Keratinocyte (primary cell): Measurements from ENCODE around the gene SGCG. TPM values are rescaled to one million over a fixed set of nuclear protein-coding genes. Genes with fewer than 3 reads are reported as not detected.

ENCODE experiments used
- DNase-seq: peaks from one replicate; pipeline ENCODE4 v3.0.0-alpha.2; 2011; ENCODE audit warnings: low read depth, missing footprints, low spot score
- FAIRE-seq: peaks from 2 replicates; lab custom pipeline; 2011; peaks lifted over from hg19 to GRCh38; lab: Jason Lieb, UNC
- H2AFZ ChIP-seq: 2 replicates; pipeline ENCODE4 v1.6.0; 2012; ENCODE audit warnings: low read length, control low read depth, inconsistent platforms; ENCODE audit not compliant: control insufficient read depth
- H3K27ac ChIP-seq: 2 replicates; pipeline ENCODE4 v1.5.1; 2011; ENCODE audit warnings: low read length; ENCODE audit not compliant: control insufficient read depth, insufficient read depth
- H3K27me3 ChIP-seq: 3 replicates; pipeline ENCODE4 v1.6.0; 2011; ENCODE audit warnings: low read length; ENCODE audit not compliant: control insufficient read depth, insufficient read depth; ENCODE audit errors: extremely low read depth
- H3K36me3 ChIP-seq, 2 experiments: 2 replicates in 1 of 2; 3 replicates in 1 of 2; pipeline ENCODE4 v1.5.1; 2011; ENCODE audit warnings: low read length in 2 of 2, mild to moderate bottlenecking in 1 of 2; ENCODE audit not compliant: control insufficient read depth in 2 of 2, insufficient read depth in 2 of 2; ENCODE audit errors: extremely low read depth in 1 of 2
- H3K4me1 ChIP-seq: 3 replicates; pipeline ENCODE4 v1.5.1; 2011; ENCODE audit warnings: low read length; ENCODE audit not compliant: control insufficient read depth, insufficient read depth; ENCODE audit errors: extremely low read depth
- H3K4me2 ChIP-seq: 3 replicates; pipeline ENCODE4 v1.6.0; 2011; ENCODE audit warnings: low read depth, low read length; ENCODE audit not compliant: control insufficient read depth, insufficient read depth; ENCODE audit errors: extremely low read depth
- H3K4me3 ChIP-seq, 3 experiments: fragments of 200-600 bp in 1 of 3; sonication (generic) in 1 of 3; 2 replicates in 2 of 3; 3 replicates in 1 of 3; pipeline ENCODE4 v1.5.1; 2011 to 2016; ENCODE audit warnings: low read length in 3 of 3, mild to moderate bottlenecking in 3 of 3, control low read depth in 2 of 3, inconsistent platforms in 1 of 3, low read depth in 1 of 3, mixed read lengths in 1 of 3, mixed run types in 1 of 3, moderate library complexity in 1 of 3; ENCODE audit not compliant: control insufficient read depth in 2 of 3, insufficient read depth in 2 of 3; ENCODE audit errors: extremely low read depth in 1 of 3
- H3K79me2 ChIP-seq: 2 replicates; pipeline ENCODE4 v1.6.0; 2012; ENCODE audit warnings: low read length; ENCODE audit not compliant: control insufficient read depth, insufficient read depth
- H3K9ac ChIP-seq: 3 replicates; pipeline ENCODE4 v1.6.0; 2011; ENCODE audit warnings: low read length; ENCODE audit not compliant: control insufficient read depth, insufficient read depth; ENCODE audit errors: extremely low read depth
- H3K9me1 ChIP-seq: 3 replicates; pipeline ENCODE4 v1.6.0; 2011; ENCODE audit warnings: low read length; ENCODE audit not compliant: control insufficient read depth, insufficient read depth; ENCODE audit errors: extremely low read depth
- H3K9me3 ChIP-seq: 2 replicates; pipeline ENCODE4 v1.5.1; 2012; ENCODE audit warnings: low read depth, low read length; ENCODE audit not compliant: control insufficient read depth
- H4K20me1 ChIP-seq: 3 replicates; pipeline ENCODE4 v1.6.0; 2011; ENCODE audit warnings: low read length; ENCODE audit not compliant: control insufficient read depth, insufficient read depth; ENCODE audit errors: extremely low read depth
- CTCF ChIP-seq, 3 experiments: IDR thresholded peaks in 1 of 3; conservative IDR thresholded peaks in 1 of 3; optimal IDR thresholded peaks in 1 of 3; 2 replicates in 2 of 3; 3 replicates in 1 of 3; pipeline versions ENCODE3 to v1.5.1; 2011; ENCODE audit warnings: low read length in 3 of 3, mild to moderate bottlenecking in 3 of 3, moderate library complexity in 2 of 3, control low read depth in 1 of 3, inconsistent platforms in 1 of 3; ENCODE audit not compliant: insufficient read depth in 2 of 3; ENCODE audit errors: extremely low read depth in 1 of 3
- EZH2 ChIP-seq: IDR thresholded peaks from one replicate; pipeline ENCODE4 v1.6.1; 2012; ENCODE audit warnings: inconsistent platforms, mild to moderate bottlenecking, low read length, moderate library complexity
- dilution Hi-C: fragments of 300-500 bp; cut with MboI; formaldehyde crosslinking; loops from one replicate; pipeline ENCODE4 v1.7.0; 2020; ENCODE audit warnings: low sequenced_read_pairs; ENCODE audit not compliant: extremely low pct_ligation_motif_present
- polyA plus RNA-seq, 5 experiments: library from polyadenylated mRNA; depleted of rRNA in 3 of 5; stranded (reverse) in 3 of 5; stranded (forward) in 1 of 5; unstranded in 1 of 5; fragments of >200 nt; gene quantifications; 1 replicate in 1 of 5; 2 replicates in 3 of 5; 3 replicates in 1 of 5; pipeline versions ENCODE4 v1.2.1 to v1.2.3, GENCODE V29; 2011 to 2012; ENCODE audit warnings: missing spikeins in 2 of 5, low read depth in 1 of 5, low replicate concordance in 1 of 5

Gene SGCG
- polyA plus RNA-seq, 1 donor (not counting 4 experiments of a cell fraction or from before 2014, with no cell fraction given), result not detected

GRCh38 chr13:23202383-23202782 is 21.6 kb downstream of the SGCG start:
- Histone ChIP-seq H3K79me2 (no peaks in the 10 kb centered on the region), H3K9ac (no peak overlapping the region), H3K36me3 (no peaks in the 10 kb centered on the region), H3K27me3 (no peaks in the 10 kb centered on the region), H4K20me1 (no peaks in the 10 kb centered on the region), H3K9me3 (no peaks in the 10 kb centered on the region), H3K4me2 (no peak overlapping the region), H3K27ac (no peak overlapping the region), H3K4me3 (no peak overlapping the region), H3K9me1 (no peaks in the 10 kb centered on the region), H2AFZ (no peak overlapping the region), H3K4me1 (no peaks in the 10 kb centered on the region)
- dilution Hi-C loops, result no loop called here
- FAIRE-seq (no peak), DNase-seq (no peak)
- TF ChIP-seq CTCF (optimal IDR thresholded peaks at IDR 0.05 in 1 of 3, IDR thresholded peaks at IDR 0.05 in 1 of 3, conservative IDR thresholded peaks at IDR 0.05 in 1 of 3; ENCODE audit: extremely low read depth in 1 of 3, insufficient read depth in 2 of 3, low read length in 3 of 3), result no peak
- TF ChIP-seq EZH2, result no peak

- H4K20me1 ChIP-seq, result no peaks in the 10 kb centered on the region
- H3K27ac ChIP-seq, result no peak overlapping the region
- no peaks in the 10 kb centered on the region for H3K4me1 ChIP-seq
- H3K4me2 ChIP-seq, result no peak overlapping the region
- no peaks in the 10 kb centered on the region for H3K9me3 ChIP-seq
- TF ChIP-seq EZH2, result no peak
- TF ChIP-seq CTCF (optimal IDR thresholded peaks at IDR 0.05 in 1 of 3, IDR thresholded peaks at IDR 0.05 in 1 of 3, conservative IDR thresholded peaks at IDR 0.05 in 1 of 3; ENCODE audit: extremely low read depth in 1 of 3, insufficient read depth in 2 of 3, low read length in 3 of 3), result no peak
- no peaks in the 10 kb centered on the region for H3K27me3 ChIP-seq
- no peak overlapping the region for H3K9ac ChIP-seq
- no peak overlapping the region for H2AFZ ChIP-seq
- H3K4me3 ChIP-seq, result no peak overlapping the region
- DNase-seq (no peak), FAIRE-seq (no peak)
- dilution Hi-C loops, result no loop called here
- no peaks in the 10 kb centered on the region for H3K36me3 ChIP-seq
- H3K9me1 ChIP-seq, result no peaks in the 10 kb centered on the region
- H3K79me2 ChIP-seq, result no peaks in the 10 kb centered on the region
Observed at GRCh38 chr13:23203516-23203915, 22.7 kb downstream of the SGCG start.
